Diencephalon (tissue), 1 donor: ENCODE measurements around the gene ARIH1. TPM values are rescaled to one million over a fixed set of nuclear protein-coding genes. Genes with fewer than 3 reads are reported as not detected.

ENCODE experiments used
- total RNA-seq: library from RNA; depleted of rRNA; stranded (reverse); fragments of >200 nt; gene quantifications from one replicate; pipeline ENCODE4 v1.2.3, GENCODE V29; 2014

The ARIH1 gene
- 46.8 TPM for total RNA-seq

GRCh38 chr15:72473614-72474465 is at the start of gene ARIH1:
ARIH1 (plus strand) TSS chr15:72474330; CDS start chr15:72474640, 310 bp downstream.

Other genes with a start within 250 kb of the ARIH1 start
- gene PKM, start 243.1 kb upstream of the ARIH1 start, total RNA-seq: 478 TPM
- gene PARP6, start 201.8 kb upstream of the ARIH1 start, total RNA-seq: 93.0 TPM
- gene CELF6, start 154.2 kb upstream of the ARIH1 start, total RNA-seq: 19.8 TPM
- 44.8 TPM for gene HEXA, start 98.3 kb upstream of the ARIH1 start, total RNA-seq
- gene TMEM202, start 76.0 kb upstream of the ARIH1 start, total RNA-seq: not detected
- not detected for gene GOLGA6B, start 180.4 kb downstream of the ARIH1 start, total RNA-seq
- gene HIGD2B, start 211.9 kb downstream of the ARIH1 start, total RNA-seq: not detected
- 36.9 TPM for gene BBS4, start 211.9 kb downstream of the ARIH1 start, total RNA-seq